ENCODE data around the gene NCKAP1.

The NCKAP1 gene

DNA sequence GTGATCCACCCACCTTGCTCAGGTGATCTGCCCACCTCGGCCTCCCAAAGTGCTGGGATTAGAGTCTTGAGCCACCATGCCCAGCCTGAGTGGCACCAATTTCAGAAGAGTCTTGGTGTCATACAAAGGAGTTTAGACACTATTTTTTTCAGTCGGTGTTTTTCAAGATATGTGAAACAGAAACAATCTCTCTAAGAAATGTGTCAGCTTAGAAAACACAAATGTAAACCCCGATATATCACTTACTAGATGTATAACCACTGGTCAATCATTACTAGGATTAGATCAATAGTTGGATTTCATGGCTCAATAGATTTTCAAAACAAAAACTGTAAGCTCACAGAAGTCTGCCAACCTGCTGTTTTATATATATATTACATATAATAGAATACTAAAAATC, 104.6 kb downstream of the NCKAP1 start:
- H3K4me3 ChIP-seq (ENCODE audit: low read depth, low read length), result no peak overlapping the region
- DNase-seq (ENCODE audit: low read depth), result no peak
- TF ChIP-seq, protein P1, sequence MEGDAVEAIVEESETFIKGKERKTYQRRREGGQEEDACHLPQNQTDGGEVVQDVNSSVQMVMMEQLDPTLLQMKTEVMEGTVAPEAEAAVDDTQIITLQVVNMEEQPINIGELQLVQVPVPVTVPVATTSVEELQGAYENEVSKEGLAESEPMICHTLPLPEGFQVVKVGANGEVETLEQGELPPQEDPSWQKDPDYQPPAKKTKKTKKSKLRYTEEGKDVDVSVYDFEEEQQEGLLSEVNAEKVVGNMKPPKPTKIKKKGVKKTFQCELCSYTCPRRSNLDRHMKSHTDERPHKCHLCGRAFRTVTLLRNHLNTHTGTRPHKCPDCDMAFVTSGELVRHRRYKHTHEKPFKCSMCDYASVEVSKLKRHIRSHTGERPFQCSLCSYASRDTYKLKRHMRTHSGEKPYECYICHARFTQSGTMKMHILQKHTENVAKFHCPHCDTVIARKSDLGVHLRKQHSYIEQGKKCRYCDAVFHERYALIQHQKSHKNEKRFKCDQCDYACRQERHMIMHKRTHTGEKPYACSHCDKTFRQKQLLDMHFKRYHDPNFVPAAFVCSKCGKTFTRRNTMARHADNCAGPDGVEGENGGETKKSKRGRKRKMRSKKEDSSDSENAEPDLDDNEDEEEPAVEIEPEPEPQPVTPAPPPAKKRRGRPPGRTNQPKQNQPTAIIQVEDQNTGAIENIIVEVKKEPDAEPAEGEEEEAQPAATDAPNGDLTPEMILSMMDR (IDR thresholded peaks at IDR 0.05; ENCODE audit: control insufficient read depth, extremely low read depth, insufficient read depth), result no peak

DNA sequence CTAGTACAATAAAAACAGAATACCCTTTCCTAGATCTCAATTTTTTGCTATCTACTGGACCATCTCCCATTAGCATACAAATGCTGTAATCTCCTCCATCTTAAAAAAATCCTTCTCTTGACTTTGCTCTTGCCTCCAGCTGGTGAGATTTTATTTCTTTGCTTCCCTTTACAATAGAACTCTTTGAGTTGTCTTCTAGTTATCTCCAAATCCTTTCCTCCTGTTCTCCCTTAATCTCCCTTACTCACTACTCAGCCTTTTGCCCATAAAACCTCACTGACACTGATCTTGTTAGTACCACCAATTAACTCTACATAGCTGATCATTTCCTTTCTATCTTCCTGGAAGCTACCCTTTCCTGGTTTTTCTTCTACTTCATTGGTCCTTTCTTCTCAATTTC, 108.3 kb downstream of the NCKAP1 start:
- DNase-seq (ENCODE audit: low read depth), result no peak
- no peak overlapping the region for H3K4me3 ChIP-seq (ENCODE audit: low read depth, low read length)
- TF ChIP-seq, protein P1 (IDR thresholded peaks at IDR 0.05; ENCODE audit: control insufficient read depth, extremely low read depth, insufficient read depth), result no peak

DNA sequence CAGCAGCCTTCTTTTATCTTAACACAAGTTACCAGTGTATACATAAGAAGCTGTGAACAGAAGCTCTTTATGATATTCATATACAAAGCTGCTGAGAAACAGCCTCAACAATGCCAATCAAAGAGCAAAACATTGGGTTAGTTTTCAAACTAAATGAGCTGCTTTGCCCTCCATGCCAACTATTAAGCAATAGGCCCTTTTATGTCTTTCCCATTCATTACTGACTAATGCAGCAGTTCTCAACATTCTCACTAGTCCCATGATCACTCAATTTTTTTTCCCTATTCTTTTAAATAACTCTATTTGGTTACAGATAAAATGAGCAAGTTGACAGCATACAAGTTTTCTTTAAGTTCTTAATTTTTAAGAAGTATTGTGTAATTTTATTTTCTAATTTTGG, 114.0 kb downstream of the NCKAP1 start:
- DNase-seq (ENCODE audit: low read depth), result no peak
- TF ChIP-seq, protein P1 (IDR thresholded peaks at IDR 0.05; ENCODE audit: control insufficient read depth, extremely low read depth, insufficient read depth), result no peak
- no peak overlapping the region for H3K4me3 ChIP-seq (ENCODE audit: low read depth, low read length)

DNA sequence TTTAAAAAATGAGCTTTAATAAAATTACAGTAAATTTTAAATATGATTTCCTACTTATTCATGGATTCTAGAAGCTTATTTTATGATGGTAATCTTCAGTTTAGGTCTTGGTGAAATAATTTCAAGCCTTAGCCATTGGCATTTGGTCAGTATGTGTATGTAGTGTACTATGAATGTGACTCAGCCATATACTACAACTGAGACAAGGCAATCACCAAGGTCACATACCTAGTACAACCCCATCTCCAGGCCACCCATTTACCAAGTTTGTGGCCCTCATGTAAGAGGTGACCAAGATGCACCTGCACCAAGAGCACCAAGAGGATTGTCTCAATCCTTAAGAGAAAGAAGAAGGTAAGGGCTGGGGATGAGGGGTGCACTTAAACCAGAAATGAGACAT, 117.0 kb downstream of the NCKAP1 start:
- H3K4me3 ChIP-seq (ENCODE audit: low read depth, low read length), result no peak overlapping the region
- TF ChIP-seq, protein P1 (IDR thresholded peaks at IDR 0.05; ENCODE audit: control insufficient read depth, extremely low read depth, insufficient read depth), result no peak

DNA sequence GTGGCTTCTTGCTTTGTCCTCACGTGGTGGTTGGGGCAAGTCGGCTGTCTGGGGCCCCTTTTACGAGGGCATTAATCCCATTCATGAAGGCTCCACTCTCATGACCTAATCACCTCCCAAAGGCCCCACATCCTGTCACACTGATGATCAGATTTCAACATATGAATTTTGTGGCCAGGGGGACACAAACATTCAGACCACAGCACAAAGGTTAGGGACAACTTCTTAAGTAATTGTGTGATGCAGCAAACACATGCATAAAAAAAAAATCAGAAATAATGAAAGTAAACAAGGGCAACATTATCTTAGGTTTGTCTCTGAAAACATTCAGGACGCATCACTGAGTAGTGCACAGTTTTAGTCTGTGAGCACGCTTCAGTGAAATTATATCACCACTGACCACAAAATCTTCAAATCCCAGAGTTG, 117.6 kb downstream of the NCKAP1 start:
- TF ChIP-seq, protein P1 (IDR thresholded peaks at IDR 0.05; ENCODE audit: control insufficient read depth, extremely low read depth, insufficient read depth), result no peak
- no peak for DNase-seq (ENCODE audit: low read depth)
- no peak overlapping the region for H3K4me3 ChIP-seq (ENCODE audit: low read depth, low read length)

More for the DNA sequence above, 117.0 kb downstream of the NCKAP1 start:
- DNase-seq (ENCODE audit: low read depth), result no peak

DNA sequence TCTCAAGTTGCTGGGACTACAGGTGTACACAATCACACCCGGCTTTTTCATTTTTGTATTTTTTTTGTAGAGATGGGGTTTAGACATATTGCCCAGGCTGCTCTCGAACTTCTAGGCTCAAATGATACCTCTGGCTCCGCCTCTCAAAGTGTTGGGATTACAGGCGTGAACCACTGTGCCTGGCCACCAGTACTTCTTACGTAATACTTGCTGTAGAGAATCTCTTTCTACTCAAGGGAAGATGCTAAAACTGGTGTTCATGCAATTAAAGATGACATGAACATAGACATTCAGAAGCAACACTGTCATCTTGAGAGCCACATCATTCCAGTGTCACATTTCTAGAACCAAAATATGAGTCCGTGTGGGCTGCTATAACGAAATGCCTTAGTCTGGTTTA, 118.2 kb downstream of the NCKAP1 start:
- DNase-seq (ENCODE audit: low read depth), result no peak
- TF ChIP-seq, protein P1 (IDR thresholded peaks at IDR 0.05; ENCODE audit: control insufficient read depth, extremely low read depth, insufficient read depth), result no peak
- no peak overlapping the region for H3K4me3 ChIP-seq (ENCODE audit: low read depth, low read length)

DNA sequence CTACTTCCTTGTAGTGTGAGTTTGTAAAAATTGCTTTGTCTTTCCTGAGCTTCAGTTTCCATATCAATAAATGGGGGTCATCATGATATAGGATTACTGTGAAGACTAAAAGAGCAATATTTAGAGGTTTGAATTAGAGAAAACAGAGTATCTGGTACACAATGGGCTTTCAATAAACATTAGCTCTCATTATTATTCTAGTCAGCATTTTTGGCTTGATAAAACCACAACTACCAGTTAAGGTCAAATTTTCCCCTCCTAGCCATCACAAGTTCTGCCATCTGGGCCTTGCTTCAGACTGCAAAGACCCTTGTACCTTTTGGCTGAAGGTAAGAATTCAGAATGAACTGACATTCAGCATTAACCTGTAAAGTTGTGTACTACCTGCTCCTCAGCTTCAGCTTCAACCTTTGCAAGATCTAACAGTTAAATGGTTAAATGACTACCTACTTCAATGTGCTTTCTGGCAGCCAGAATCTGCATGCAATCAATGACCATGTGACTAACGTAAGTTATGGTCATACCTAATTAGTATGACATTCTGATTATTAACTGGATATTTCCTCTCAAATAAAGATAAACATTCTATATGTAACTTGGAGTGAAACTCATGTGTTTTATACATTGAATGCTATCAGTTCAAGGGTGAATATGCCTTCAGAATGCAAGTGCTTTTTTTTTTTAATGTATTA, 119.2 kb downstream of the NCKAP1 start:
- DNase-seq (ENCODE audit: low read depth), result no peak
- H3K4me3 ChIP-seq (ENCODE audit: low read depth, low read length), result no peak overlapping the region
- TF ChIP-seq, protein P1 (IDR thresholded peaks at IDR 0.05; ENCODE audit: control insufficient read depth, extremely low read depth, insufficient read depth), result no peak
